Measurements from ENCODE around the gene KIAA1755. TPM values are rescaled to one million over a fixed set of nuclear protein-coding genes. Genes with fewer than 3 reads are reported as not detected.

The KIAA1755 gene
- total and polyA plus RNA-seq, 2 of the 4 experiments (the other 2 are of a cell fraction), result 2.5 to 5.1 TPM

DNA sequence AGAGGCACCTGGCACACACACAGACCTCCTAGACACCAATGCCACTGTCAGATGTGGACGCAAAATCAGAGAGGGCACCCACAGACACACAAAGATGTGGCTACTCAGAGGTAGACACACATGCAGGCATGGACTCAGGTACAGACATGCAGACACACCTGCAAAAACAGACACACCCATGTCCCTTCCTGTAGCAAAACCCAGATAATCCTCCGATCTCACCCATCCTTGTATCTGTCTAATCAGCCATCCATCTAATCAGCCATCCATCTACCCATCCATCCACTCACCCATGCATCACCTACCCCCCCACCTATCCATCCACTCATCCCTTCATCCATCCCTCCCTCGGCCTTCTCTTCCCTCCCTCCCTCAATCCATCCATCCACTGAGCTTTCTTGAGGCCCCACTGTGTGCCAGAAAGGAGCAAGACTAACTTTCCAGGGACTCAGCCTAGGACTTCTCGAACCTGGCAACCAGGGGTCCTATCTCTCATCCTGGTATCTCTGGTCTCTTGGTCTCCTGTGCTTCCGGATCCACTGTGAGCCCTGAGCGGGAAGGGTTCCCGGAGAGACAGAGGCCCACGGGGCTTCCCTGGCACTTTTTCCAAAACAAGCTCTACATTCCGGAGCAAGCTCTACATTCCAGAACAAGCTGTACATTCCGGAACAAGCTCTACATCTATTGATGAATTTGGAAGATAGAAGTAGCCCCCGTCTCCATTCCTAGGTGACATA is 94.4 kb downstream of the KIAA1755 start:
- Histone ChIP-seq H4K5ac (ENCODE audit: low read depth, low read length) (peak overlapping the region; percentile 66), H3K18ac (ENCODE audit: low read depth, low read length) (peak overlapping the region; percentile 56), H2BK120ac (ENCODE audit: low read depth, low read length) (peak overlapping the region; percentile 99), H3K4me3 (ENCODE audit: insufficient read depth, low read depth, low read length) (no peak overlapping the region), H3K4me1 (ENCODE audit: control insufficient read depth, insufficient read depth, low read length) (peaks cover 55% of the 10 kb centered on the region), H2BK5ac (ENCODE audit: low read depth, low read length, poor library complexity, severe bottlenecking) (peak overlapping the region; percentile 56), H2AK5ac (ENCODE audit: low read depth, low read length) (peak overlapping the region; percentile 99), H4K8ac (ENCODE audit: low read depth in 2 of 2, low read length in 2 of 2) (peak overlapping the region; percentile 34 to 95), H3K14ac (replicated peaks; ENCODE audit: low read depth, low read length) (peak overlapping the region; percentile 92), H2BK15ac (ENCODE audit: low read depth, low read length) (peak overlapping the region; percentile 98), H4K91ac (ENCODE audit: insufficient read depth, low read depth, low read length) (peak overlapping the region; percentile 94), H4K20me1 (ENCODE audit: insufficient read depth, low read length) (no peaks in the 10 kb centered on the region; the same call in 1 of the 2 replicates), H3K4me2 (ENCODE audit: low read depth, low read length) (no peak overlapping the region), H3K9ac (ENCODE audit: low read depth, low read length) (peak overlapping the region; percentile 12; the same call in 1 of the 2 replicates), H3K4ac (ENCODE audit: low read depth, low read length) (peak overlapping the region; percentile 95), H3K9me3 (ENCODE audit: control insufficient read depth, insufficient read depth, low read length) (no peaks in the 10 kb centered on the region), H3K79me1 (ENCODE audit: low read depth in 1 of 2, low read length in 2 of 2) (peaks cover 24 to 48% of the 10 kb centered on the region in 2 experiments), H2AK9ac (replicated peaks; ENCODE audit: low read depth, low read length, poor library complexity) (peak overlapping the region; percentile 95), H3K27me3 (ENCODE audit: control insufficient read depth, insufficient read depth, low read length) (no peaks in the 10 kb centered on the region), H3K36me3 (ENCODE audit: control insufficient read depth, insufficient read depth, low read length) (peaks cover under 1% of the 10 kb centered on the region; the same call in 1 of the 2 replicates), H3K56ac (ENCODE audit: extremely low read depth, insufficient read depth, low read length) (peak overlapping the region; percentile 20; the same call in 1 of the 2 replicates), H3K23ac (ENCODE audit: low read depth, low read length) (peak overlapping the region; percentile 10; the same call in 1 of the 2 replicates), H2BK20ac (ENCODE audit: low read depth, low read length) (peak overlapping the region; percentile 99), H2AFZ (replicated peaks; ENCODE audit: low read length, poor library complexity) (peak overlapping the region; percentile 91), H3K27ac (ENCODE audit: insufficient read depth, low read length) (peak overlapping the region; percentile 69), H3K9me1 (ENCODE audit: insufficient read depth, low read length) (peaks cover 34% of the 10 kb centered on the region)
- ChIA-PET CTCF (interaction anchor here (0.6 to 0.8 kb wide), 2 partner anchors 21 to 108 kb away, joined by 3 read pairs; no protein-coding TSS in a partner anchor), POLR2A (ENCODE audit: unreplicated experiment) (no interaction called here)
- WGBS, 2 experiments (ENCODE audit: extremely low coverage in 2 of 2, insufficient read length in 1 of 2), result 75% methylated on average over 7 of the region's 11 CpGs; no CpG with 5 or more reads in 1 of the 2 experiments
- dilution Hi-C loops (cut with HindIII; ENCODE audit: low sequenced_read_pairs, unreplicated experiment), result no loop called here
- TF ChIP-seq MAZ (IDR thresholded peaks at IDR 0.05; ENCODE audit: borderline replicate concordance, low read depth, low read length) (no peak), RAD21 (IDR thresholded peaks at IDR 0.05; ENCODE audit: low read length) (no peak), BHLHE40 (IDR thresholded peaks at IDR 0.05; ENCODE audit: low read depth, low read length) (no peak)
- peak; percentile 35 for DNase-seq
- no TSS peak for BruUV-seq (replicated peaks)
- intact Hi-C loops (cut with micrococcal nuclease), result loop anchor here (1.0 kb wide), 2 partner anchors 93 to 109 kb away; no protein-coding TSS in a partner anchor
- ATAC-seq (ENCODE audit: low read depth), result no peak
- in situ Hi-C loops (cut with MboI; ENCODE audit: low sequenced_read_pairs), result loop anchor here (5.0 kb wide), 2 partner anchors 51 to 89 kb away; no protein-coding TSS in a partner anchor

All from IMR-90 (cell line).